ENCODE data around the gene OR56A5.
"Not testable (repeated sequence)": the region's sequence is repeated elsewhere in the genome, so short reads cannot be mapped to it uniquely, and the experiment has no call there.

The OR56A5 gene

GRCh38 chr11:5968394-5968793 is at the start of gene OR56A5:
Gene OR56A5 (minus strand): TSS chr11:5968494. CDS start chr11:5968494, 0 bp downstream.
- no peak for DNase-seq

- DNase-seq, result no peak
Observed at GRCh38 chr11:6013042-6013441, 44.7 kb upstream of the OR56A5 start.

- no peak for DNase-seq
Observed at GRCh38 chr11:6012035-6012668, 43.9 kb upstream of the OR56A5 start.

- no peak for DNase-seq
Observed at GRCh38 chr11:6006846-6007245, 38.6 kb upstream of the OR56A5 start, which contains the start of gene OR56A4. Gene OR56A4 (minus strand): TSS chr11:6006946. CDS start chr11:6002992, 3,954 bp downstream.

- DNase-seq, result no peak
Observed at GRCh38 chr11:6006395-6006794, 38.1 kb upstream of the OR56A5 start.

- no peak for DNase-seq
Observed at GRCh38 chr11:6002202-6002699, 34.0 kb upstream of the OR56A5 start.

GRCh38 chr11:5994791-5995190 is 26.5 kb upstream of the OR56A5 start:
- no peak for DNase-seq

- DNase-seq, result no peak
Observed at GRCh38 chr11:5992604-5993251, 24.4 kb upstream of the OR56A5 start.

GRCh38 chr11:5992150-5992549 is 23.9 kb upstream of the OR56A5 start:
- no peak for DNase-seq

- no peak for DNase-seq
Observed at GRCh38 chr11:5989203-5989602, 20.9 kb upstream of the OR56A5 start.

GRCh38 chr11:5986885-5987284 is 18.6 kb upstream of the OR56A5 start, which contains the start of gene OR52L1:
Gene OR52L1 (minus strand): TSS chr11:5986985. CDS start chr11:5986930, 55 bp downstream.
- DNase-seq, result no peak

GRCh38 chr11:5983443-5983842 is 15.1 kb upstream of the OR56A5 start:
- DNase-seq, result no peak

- no peak for DNase-seq
Observed at GRCh38 chr11:5973530-5973929, 5.2 kb upstream of the OR56A5 start.

GRCh38 chr11:5967708-5968107 is 586 bp downstream of the OR56A5 start:
- DNase-seq, result no peak

- no peak for DNase-seq
Observed at GRCh38 chr11:5966958-5967357, 1.3 kb downstream of the OR56A5 start.

- DNase-seq, result not testable (repeated sequence)
Observed at GRCh38 chr11:5960704-5961320, 7.5 kb downstream of the OR56A5 start.

- DNase-seq, result no peak
Observed at GRCh38 chr11:5955586-5955985, 12.7 kb downstream of the OR56A5 start.

GRCh38 chr11:5941951-5942350 is 26.3 kb downstream of the OR56A5 start, which contains the start of gene OR56A3:
Gene OR56A3 (plus strand): TSS chr11:5942251. CDS start chr11:5947347, 5,096 bp downstream.
- no peak for DNase-seq

- no peak for DNase-seq
Observed at GRCh38 chr11:5940748-5941147, 27.5 kb downstream of the OR56A5 start.

- no peak for DNase-seq
Observed at GRCh38 chr11:5938603-5938965, 29.7 kb downstream of the OR56A5 start.

GRCh38 chr11:5937868-5938602 is 30.3 kb downstream of the OR56A5 start:
- DNase-seq, result no peak

- no peak for DNase-seq
Observed at GRCh38 chr11:5933116-5933515, 35.2 kb downstream of the OR56A5 start.

- DNase-seq, result no peak
Observed at GRCh38 chr11:5932671-5933070, 35.6 kb downstream of the OR56A5 start.
